GM23338 (cell line): ENCODE measurements around the gene PHTF2.
"Not testable (repeated sequence)": the region's sequence is repeated elsewhere in the genome, so short reads cannot be mapped to it uniquely, and the experiment has no call there.

Source experiments
- CREB1 ChIP-seq: fragments of 250-450 bp; sonication (Bioruptor Pico); IDR thresholded peaks from 2 replicates; pipeline ENCODE4 v1.5.0; 2020; ENCODE audit warnings: low read depth, mild to moderate bottlenecking, moderate library complexity
- CTCF ChIP-seq, 2 experiments: fragments of 200-600 bp in 1 of 2; sonication (generic) in 1 of 2; conservative IDR thresholded peaks; 2 replicates each; pipeline versions ENCODE4 v1.5.1 to v1.6.1; 2016 to 2017; ENCODE audit warnings: antibody characterized with exemption in 2 of 2, low read depth in 2 of 2, mild to moderate bottlenecking in 2 of 2, moderate library complexity in 1 of 2
- ETS1 ChIP-seq: IDR thresholded peaks from 2 replicates; pipeline ENCODE4 v1.6.1; 2016; ENCODE audit warnings: antibody characterized with exemption
- EZH2 ChIP-seq: fragments of 200-600 bp; sonication (generic); IDR thresholded peaks from one replicate; pipeline ENCODE4 v1.8.0; 2017; ENCODE audit warnings: antibody characterized with exemption, mild to moderate bottlenecking, low read depth; ENCODE audit not compliant: unreplicated experiment
- EZH2phosphoT487 ChIP-seq: fragments of 200-600 bp; sonication (generic); IDR thresholded peaks from one replicate; pipeline ENCODE4 v1.8.1; 2018; ENCODE audit warnings: antibody characterized with exemption; ENCODE audit not compliant: unreplicated experiment
- JUNB ChIP-seq: IDR thresholded peaks from one replicate; pipeline ENCODE4 v1.6.1; 2016; ENCODE audit warnings: antibody characterized with exemption; ENCODE audit not compliant: unreplicated experiment
- POLR2AphosphoS5 ChIP-seq: IDR thresholded peaks from 2 replicates; pipeline ENCODE4 v1.6.1; 2016; ENCODE audit warnings: antibody characterized with exemption, low read depth
- REST ChIP-seq: IDR thresholded peaks from one replicate; pipeline ENCODE4 v1.6.1; 2018; ENCODE audit warnings: antibody characterized with exemption; ENCODE audit not compliant: unreplicated experiment
- ZNF114 ChIP-seq: fragments of 250-450 bp; sonication (Bioruptor Pico); IDR thresholded peaks from 2 replicates; pipeline ENCODE4 v1.5.0; 2020; ENCODE audit warnings: mild to moderate bottlenecking, moderate library complexity
- ZNF331 ChIP-seq: fragments of 250-450 bp; sonication (Bioruptor Pico); IDR thresholded peaks from 2 replicates; pipeline ENCODE4 v1.5.0; 2020; ENCODE audit warnings: low read depth, mild to moderate bottlenecking, moderate library complexity
- ZNF462 ChIP-seq: fragments of 250-450 bp; sonication (Bioruptor Pico); IDR thresholded peaks from 2 replicates; pipeline ENCODE4 v1.5.0; 2020; ENCODE audit warnings: mild to moderate bottlenecking, moderate library complexity

GRCh38 chr7:77784426-77784825 is 14.1 kb upstream of the PHTF2 start:
- TF ChIP-seq REST; CTCF (conservative IDR thresholded peaks at IDR 0.05; ENCODE audit: low read depth in 2 of 2); POLR2AphosphoS5; EZH2; EZH2phosphoT487; ZNF114 (CRISPR knock-in tag); ZNF331; ETS1; CREB1 (CRISPR knock-in tag); JUNB; ZNF462 (CRISPR knock-in tag): not testable (repeated sequence)
